NCI-H2227 treated with DMSO at 0.1 percent for 48 hours (cell line): Measurements from ENCODE around the gene PRDM16.

Experiments used
- DNase-seq: peaks from one replicate; lab custom pipeline; 2025; lab: John Stamatoyannopoulos, UW

Gene PRDM16

GRCh38 chr1:3242408-3243260 lies 173.6 kb downstream of the PRDM16 start:
- no peak for DNase-seq

- DNase-seq: no peak
Measured at GRCh38 chr1:3243304-3243703, 174.3 kb downstream of the PRDM16 start.

- DNase-seq: no peak
Measured at GRCh38 chr1:3244025-3244926, 175.3 kb downstream of the PRDM16 start.

GRCh38 chr1:3244927-3245315 lies 175.9 kb downstream of the PRDM16 start:
- no peak for DNase-seq

GRCh38 chr1:3245344-3245743 lies 176.3 kb downstream of the PRDM16 start:
- DNase-seq: no peak

GRCh38 chr1:3245768-3246167 lies 176.8 kb downstream of the PRDM16 start:
- no peak for DNase-seq

GRCh38 chr1:3246251-3246650 lies 177.2 kb downstream of the PRDM16 start:
- DNase-seq: no peak

- no peak for DNase-seq
Measured at GRCh38 chr1:3247521-3248121, 178.6 kb downstream of the PRDM16 start.

- DNase-seq: no peak
Measured at GRCh38 chr1:3248155-3249141, 179.4 kb downstream of the PRDM16 start.

GRCh38 chr1:3249231-3249630 lies 180.2 kb downstream of the PRDM16 start:
- no peak for DNase-seq

- no peak for DNase-seq
Measured at GRCh38 chr1:3249631-3250501, 180.9 kb downstream of the PRDM16 start.

- no peak for DNase-seq
Measured at GRCh38 chr1:3250624-3251023, 181.6 kb downstream of the PRDM16 start.

GRCh38 chr1:3251099-3251806 lies 182.2 kb downstream of the PRDM16 start:
- no peak for DNase-seq

- DNase-seq: no peak
Measured at GRCh38 chr1:3251807-3252428, 182.9 kb downstream of the PRDM16 start.

- DNase-seq: no peak
Measured at GRCh38 chr1:3255680-3256079, 186.7 kb downstream of the PRDM16 start.

- no peak for DNase-seq
Measured at GRCh38 chr1:3257788-3258187, 188.8 kb downstream of the PRDM16 start.

- DNase-seq: no peak
Measured at GRCh38 chr1:3258386-3259003, 189.5 kb downstream of the PRDM16 start.

- no peak for DNase-seq
Measured at GRCh38 chr1:3259020-3259419, 190.0 kb downstream of the PRDM16 start.
